CD14-positive monocyte (primary cell): Measurements from ENCODE around the gene MPV17. TPM values are rescaled to one million over a fixed set of nuclear protein-coding genes. Genes with fewer than 3 reads are reported as not detected.

ENCODE experiments used
- DNase-seq, 3 donors: peaks; one replicate each; pipeline ENCODE4 v3.0.0-alpha.2; 2011 to 2022
- H2AFZ ChIP-seq: 2 replicates; pipeline ENCODE4 v1.6.0; 2012; ENCODE audit warnings: mild to moderate bottlenecking, low read depth, low read length, inconsistent platforms; ENCODE audit not compliant: insufficient read depth, poor library complexity, severe bottlenecking
- H3K27ac ChIP-seq, 2 donors: 1 replicate in 1 of 2; 2 replicates in 1 of 2; pipeline ENCODE4 v1.5.1; 2012 to 2013; ENCODE audit warnings: low read length in 2 of 2, control low read depth in 1 of 2, inconsistent platforms in 1 of 2, low read depth in 1 of 2, mild to moderate bottlenecking in 1 of 2
- H3K27me3 ChIP-seq, 2 donors: one replicate each; pipeline versions ENCODE4 v1.6.0 to v1.6.1; 2011 to 2013; ENCODE audit warnings: low read length in 2 of 2; ENCODE audit not compliant: control insufficient read depth in 2 of 2, insufficient read depth in 2 of 2
- H3K36me3 ChIP-seq, 2 donors: replicated peaks in 1 of 2; 1 replicate in 1 of 2; 2 replicates in 1 of 2; pipeline versions ENCODE4 v1.5.1 to v1.6.1; 2012 to 2013; ENCODE audit warnings: low read length in 2 of 2, control low read depth in 1 of 2, inconsistent platforms in 1 of 2, mild to moderate bottlenecking in 1 of 2; ENCODE audit not compliant: insufficient read depth in 2 of 2, control insufficient read depth in 1 of 2
- H3K4me1 ChIP-seq, 2 donors: 1 replicate in 1 of 2; 2 replicates in 1 of 2; pipeline versions ENCODE4 v1.5.1 to v1.6.1; 2012 to 2013; ENCODE audit warnings: low read length in 2 of 2, control low read depth in 1 of 2, inconsistent platforms in 1 of 2, mild to moderate bottlenecking in 1 of 2, moderate library complexity in 1 of 2; ENCODE audit not compliant: insufficient read depth in 2 of 2, control insufficient read depth in 1 of 2
- H3K4me2 ChIP-seq: replicated peaks from 2 replicates; pipeline ENCODE3; 2012; ENCODE audit warnings: low read length, moderate library complexity, mild to moderate bottlenecking; ENCODE audit not compliant: poor library complexity, severe bottlenecking; ENCODE audit errors: extremely low read depth
- H3K4me3 ChIP-seq, 3 experiments: fragments of 200-600 bp in 1 of 3; sonication (generic) in 1 of 3; replicated peaks in 1 of 3; 1 replicate in 2 of 3; 2 replicates in 1 of 3; pipeline ENCODE4 v1.5.1; 2011 to 2013; ENCODE audit warnings: low read length in 3 of 3, mild to moderate bottlenecking in 3 of 3, control low read depth in 2 of 3, low read depth in 2 of 3, inconsistent platforms in 1 of 3, moderate library complexity in 1 of 3
- H3K79me2 ChIP-seq: 2 replicates; pipeline ENCODE4 v1.6.0; 2012; ENCODE audit warnings: mild to moderate bottlenecking, control low read depth, inconsistent platforms, low read length, moderate library complexity; ENCODE audit not compliant: insufficient read depth
- H3K9ac ChIP-seq: 2 replicates; pipeline ENCODE4 v1.6.0; 2017; ENCODE audit warnings: low read length, mild to moderate bottlenecking; ENCODE audit not compliant: insufficient read depth, poor library complexity, severe bottlenecking
- H3K9me3 ChIP-seq, 2 donors: replicated peaks in 1 of 2; 1 replicate in 1 of 2; 2 replicates in 1 of 2; pipeline versions ENCODE4 v1.5.1 to v1.6.1; 2012 to 2013; ENCODE audit warnings: low read length in 2 of 2, control low read depth in 1 of 2; ENCODE audit not compliant: control insufficient read depth in 1 of 2, insufficient read depth in 1 of 2
- H4K20me1 ChIP-seq: 2 replicates; pipeline ENCODE4 v1.6.0; 2012; ENCODE audit warnings: mild to moderate bottlenecking, low read length, control low read depth, moderate library complexity; ENCODE audit not compliant: insufficient read depth
- H3K27ac Mint-ChIP-seq, 7 donors: one replicate each; pipeline ENCODE4 v1.8.0; 2020; ENCODE audit warnings: mild to moderate bottlenecking in 7 of 7, mixed read lengths in 7 of 7, moderate library complexity in 6 of 7, inconsistent platforms in 2 of 7
- H3K27me3 Mint-ChIP-seq, 3 donors: one replicate each; pipeline ENCODE4 v1.8.0; 2021 to 2022; ENCODE audit warnings: low read depth in 3 of 3, mild to moderate bottlenecking in 3 of 3, mixed read lengths in 3 of 3, moderate library complexity in 3 of 3, inconsistent platforms in 1 of 3
- H3K36me3 Mint-ChIP-seq, 2 donors: one replicate each; pipeline ENCODE4 v1.8.0; 2020; ENCODE audit warnings: mixed read lengths in 2 of 2, inconsistent platforms in 1 of 2, mild to moderate bottlenecking in 1 of 2
- H3K4me1 Mint-ChIP-seq: one replicate; pipeline ENCODE4 v1.8.0; 2020; ENCODE audit warnings: mild to moderate bottlenecking, mixed read lengths
- H3K4me3 Mint-ChIP-seq, 2 donors: one replicate each; pipeline ENCODE4 v1.8.0; 2020; ENCODE audit warnings: mild to moderate bottlenecking in 2 of 2, mixed read lengths in 2 of 2, moderate library complexity in 1 of 2
- H3K9me3 Mint-ChIP-seq, 7 donors: one replicate each; pipeline ENCODE4 v1.8.0; 2020 to 2022; ENCODE audit warnings: mixed read lengths in 7 of 7, mild to moderate bottlenecking in 6 of 7, moderate library complexity in 6 of 7, inconsistent platforms in 2 of 7
- CTCF ChIP-seq: fragments of 200-600 bp; IDR thresholded peaks from one replicate; pipeline ENCODE4 v1.8.0; 2022; ENCODE audit warnings: antibody characterized with exemption, mild to moderate bottlenecking
- WGBS: methylation state at CpG from one replicate; pipeline ENCODE4 v1.1.5; 2013; ENCODE audit warnings: missing lambda C conversion rate; ENCODE audit not compliant: insufficient coverage; 5-methylcytosine and 5-hydroxymethylcytosine counted together
- intact Hi-C, 2 donors: fragments of 100-400 bp; cut with micrococcal nuclease; formaldehyde crosslinking; loops; one replicate each; pipeline versions ENCODE4 v1.15.0 to v1.15.1; 2023
- polyA plus RNA-seq, 3 donors: library from polyadenylated mRNA; depleted of rRNA in 1 of 3; unstranded in 2 of 3; stranded (reverse) in 1 of 3; fragments of 300-500 nt in 2 of 3; fragments of >200 nt in 1 of 3; fragmentation: Illumina TruSeq in 2 of 3; gene quantifications; 1 replicate in 2 of 3; 2 replicates in 1 of 3; pipeline ENCODE4 v1.2.3, GENCODE V29; 2012 to 2021

The MPV17 gene
- polyA plus RNA-seq, 3 donors: 136 to 160 (median 160) TPM

GRCh38 chr2:27370816-27371620 is 48.1 kb upstream of the MPV17 start:
- Mint-ChIP-seq H3K27me3 (no peaks in the 10 kb centered on the region), H3K36me3 (peaks cover 61 to 65% of the 10 kb centered on the region in 2 donors), H3K27ac (peak overlapping the region; percentile 98 to 99 (median 99)), H3K9me3 (no peaks in the 10 kb centered on the region), H3K4me1 (peaks cover 36% of the 10 kb centered on the region), H3K4me3 (peak overlapping the region; percentile 98 to 99)
- under 1% methylated on average over 46 of the region's 46 CpGs for WGBS
- no peak for TF ChIP-seq CTCF
- H3K27ac ChIP-seq: peak overlapping the region; percentile 93 to 96
- peak overlapping the region; percentile 74 to 96 (median 83) for H3K4me3 ChIP-seq
- DNase-seq: peak; percentile 86 to 94 (median 89)
- H3K36me3 ChIP-seq: peaks cover 59 to 67% of the 10 kb centered on the region in 2 donors
- intact Hi-C loops: loop anchor here (1.0 to 10.0 kb wide), 6 partner anchors 9 to 124 kb away; partner anchors contain the start of genes GTF3C2 (in 2 of the 2), NRBP1 (in 2 of the 2), PPM1G (in 2 of the 2) and ZNF513 (in 2 of the 2)
- H2AFZ ChIP-seq: peak overlapping the region; percentile 96
- H3K4me2 ChIP-seq: peak overlapping the region; percentile 84
- no peaks in the 10 kb centered on the region for H3K9me3 ChIP-seq
- H3K4me1 ChIP-seq: peaks cover 32 to 36% of the 10 kb centered on the region in 2 donors
- peaks cover 21% of the 10 kb centered on the region for H4K20me1 ChIP-seq
- peaks cover 71% of the 10 kb centered on the region for H3K79me2 ChIP-seq
- no peaks in the 10 kb centered on the region for H3K27me3 ChIP-seq
- peak overlapping the region; percentile 96 for H3K9ac ChIP-seq

DNA sequence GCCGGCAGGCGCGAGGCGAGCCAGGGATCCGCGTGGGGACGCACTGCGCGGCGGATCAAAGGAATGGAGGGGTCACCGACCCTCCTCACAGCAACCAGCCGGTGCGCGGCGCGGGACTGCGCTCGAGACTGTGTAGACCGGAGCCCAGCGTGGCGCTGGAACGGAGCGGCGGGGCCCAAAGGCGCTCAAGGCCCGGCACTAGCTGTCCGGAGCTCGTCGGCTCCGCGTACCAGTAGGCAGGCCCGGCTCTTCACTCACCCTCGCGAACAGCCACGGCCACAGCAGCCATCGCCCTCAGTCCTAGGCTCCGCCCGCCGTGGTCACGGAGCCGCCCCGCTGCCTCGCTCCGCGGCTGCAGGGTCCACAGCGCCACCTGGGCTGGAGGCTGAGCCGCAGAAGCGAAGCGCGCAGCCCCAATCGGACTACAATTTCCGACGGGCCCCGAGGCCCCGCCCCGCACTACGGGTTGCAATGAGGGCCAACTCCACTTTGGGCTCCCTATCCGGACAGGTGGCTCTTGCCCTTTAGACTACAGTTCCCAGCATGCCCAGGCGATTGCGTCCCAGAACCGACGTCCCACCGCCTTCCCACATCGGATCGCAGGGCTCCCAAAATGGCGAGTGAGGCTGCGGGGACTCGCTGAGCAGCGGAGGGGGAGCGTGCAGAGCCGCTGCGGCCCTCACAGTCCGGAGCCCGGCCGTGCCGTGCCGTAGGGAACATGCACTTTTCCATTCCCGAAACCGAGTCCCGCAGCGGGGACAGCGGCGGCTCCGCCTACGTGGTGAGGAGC is 47.3 kb upstream of the MPV17 start, which contains the start of the genes EIF2B4 and SNX17:
Gene EIF2B4 (minus strand): TSS at position 313 of the 790 bp plus-strand sequence. CDS start 24 bp downstream, at position 289.
Gene SNX17 (plus strand): TSS at position 591 of the 790 bp plus-strand sequence. CDS start 128 bp downstream, at position 719.
- Mint-ChIP-seq H3K27me3 (no peaks in the 10 kb centered on the region), H3K27ac (peak within 1 kb of the TSS; percentile 98 to 99 (median 99)), H3K4me1 (peaks cover 36% of the 10 kb centered on the region), H3K9me3 (no peaks in the 10 kb centered on the region), H3K36me3 (peaks cover 58 to 65% of the 10 kb centered on the region in 2 donors), H3K4me3 (peak within 1 kb of the TSS; percentile 98 to 99)
- Histone ChIP-seq H3K36me3 (peaks cover 57 to 67% of the 10 kb centered on the region in 2 donors), H3K4me2 (peak within 1 kb of the TSS; percentile 84), H3K4me3 (peak within 1 kb of the TSS; percentile 74 to 96 (median 83)), H2AFZ (peak within 1 kb of the TSS; percentile 96), H3K79me2 (peaks cover 63% of the 10 kb centered on the region), H3K27ac (peak within 1 kb of the TSS; percentile 93 to 96), H3K4me1 (peaks cover 32 to 36% of the 10 kb centered on the region in 2 donors), H3K27me3 (no peaks in the 10 kb centered on the region), H3K9me3 (no peaks in the 10 kb centered on the region), H3K9ac (peak within 1 kb of the TSS; percentile 96), H4K20me1 (peaks cover 13% of the 10 kb centered on the region)
- intact Hi-C loops: loop anchor here (1.0 to 10.0 kb wide), 6 partner anchors 10 to 125 kb away; partner anchors contain the start of genes GTF3C2 (in 2 of the 2), NRBP1 (in 2 of the 2), PPM1G (in 2 of the 2) and FNDC4 (in 1 of the 2)
- DNase-seq: peak; percentile 98 to 99 (median 99)
- peak; percentile 75 for TF ChIP-seq CTCF
- WGBS: 0% methylated on average over 85 of the region's 85 CpGs
